A549 treated with ZK216348 at 1 μM for 4 hours (cell line): ENCODE results near the gene ALG9. TPM values are rescaled to one million over a fixed set of nuclear protein-coding genes. Genes with fewer than 3 reads are reported as not detected.

Source experiments
- total RNA-seq: library from RNA; stranded (reverse); fragments of 200-300 nt; extraction: Qiagen RNA extraction; gene quantifications from 5 replicates; pipeline ENCODE4 v1.2.3, GENCODE V29; 2022; ENCODE audit warnings: low read depth

ALG9 gene, protein sequence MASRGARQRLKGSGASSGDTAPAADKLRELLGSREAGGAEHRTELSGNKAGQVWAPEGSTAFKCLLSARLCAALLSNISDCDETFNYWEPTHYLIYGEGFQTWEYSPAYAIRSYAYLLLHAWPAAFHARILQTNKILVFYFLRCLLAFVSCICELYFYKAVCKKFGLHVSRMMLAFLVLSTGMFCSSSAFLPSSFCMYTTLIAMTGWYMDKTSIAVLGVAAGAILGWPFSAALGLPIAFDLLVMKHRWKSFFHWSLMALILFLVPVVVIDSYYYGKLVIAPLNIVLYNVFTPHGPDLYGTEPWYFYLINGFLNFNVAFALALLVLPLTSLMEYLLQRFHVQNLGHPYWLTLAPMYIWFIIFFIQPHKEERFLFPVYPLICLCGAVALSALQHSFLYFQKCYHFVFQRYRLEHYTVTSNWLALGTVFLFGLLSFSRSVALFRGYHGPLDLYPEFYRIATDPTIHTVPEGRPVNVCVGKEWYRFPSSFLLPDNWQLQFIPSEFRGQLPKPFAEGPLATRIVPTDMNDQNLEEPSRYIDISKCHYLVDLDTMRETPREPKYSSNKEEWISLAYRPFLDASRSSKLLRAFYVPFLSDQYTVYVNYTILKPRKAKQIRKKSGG
- total RNA-seq = 16.9 to 20.2 TPM (median 18.8 TPM) in 5 replicates

DNA sequence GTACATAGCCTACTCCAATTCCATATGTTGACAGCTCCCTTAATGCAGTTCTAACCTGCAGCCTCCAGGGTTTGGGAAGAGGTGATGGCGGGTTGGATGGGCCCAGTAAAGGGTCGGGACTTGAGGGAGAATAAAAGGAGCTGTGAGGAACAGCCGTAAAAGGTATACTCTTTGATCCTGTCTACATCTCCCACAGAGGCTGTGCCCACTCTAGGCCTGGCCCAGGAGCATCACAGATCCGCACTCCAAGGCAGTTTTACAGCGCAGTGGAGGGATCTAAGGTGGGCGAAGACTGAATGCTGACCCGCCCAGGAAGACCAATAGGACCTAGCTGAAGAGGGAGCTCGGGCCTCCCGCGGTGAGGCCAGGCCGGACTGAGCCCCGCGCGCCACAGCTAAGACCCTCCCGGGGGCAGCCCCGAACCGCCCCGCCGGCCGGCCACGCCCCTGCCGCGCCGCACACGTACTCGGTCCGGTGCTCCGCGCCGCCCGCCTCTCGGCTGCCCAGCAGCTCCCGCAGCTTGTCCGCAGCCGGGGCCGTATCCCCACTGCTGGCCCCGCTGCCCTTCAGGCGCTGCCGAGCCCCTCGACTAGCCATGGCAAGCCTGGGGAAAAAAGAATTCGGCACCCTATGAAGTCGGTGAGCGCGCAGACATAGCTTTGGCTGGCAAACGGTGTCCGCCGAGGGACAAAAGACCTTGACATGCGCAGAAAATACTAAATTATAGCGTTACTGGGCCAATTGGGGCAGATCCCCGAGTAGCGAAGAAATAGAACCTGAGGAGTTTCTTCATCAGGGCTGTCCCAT, at the start of gene ALG9:
TSS of gene ALG9 (minus strand) at position 696 of the 807 bp plus-strand sequence. CDS start at position 597, 99 bp downstream.

DNA sequence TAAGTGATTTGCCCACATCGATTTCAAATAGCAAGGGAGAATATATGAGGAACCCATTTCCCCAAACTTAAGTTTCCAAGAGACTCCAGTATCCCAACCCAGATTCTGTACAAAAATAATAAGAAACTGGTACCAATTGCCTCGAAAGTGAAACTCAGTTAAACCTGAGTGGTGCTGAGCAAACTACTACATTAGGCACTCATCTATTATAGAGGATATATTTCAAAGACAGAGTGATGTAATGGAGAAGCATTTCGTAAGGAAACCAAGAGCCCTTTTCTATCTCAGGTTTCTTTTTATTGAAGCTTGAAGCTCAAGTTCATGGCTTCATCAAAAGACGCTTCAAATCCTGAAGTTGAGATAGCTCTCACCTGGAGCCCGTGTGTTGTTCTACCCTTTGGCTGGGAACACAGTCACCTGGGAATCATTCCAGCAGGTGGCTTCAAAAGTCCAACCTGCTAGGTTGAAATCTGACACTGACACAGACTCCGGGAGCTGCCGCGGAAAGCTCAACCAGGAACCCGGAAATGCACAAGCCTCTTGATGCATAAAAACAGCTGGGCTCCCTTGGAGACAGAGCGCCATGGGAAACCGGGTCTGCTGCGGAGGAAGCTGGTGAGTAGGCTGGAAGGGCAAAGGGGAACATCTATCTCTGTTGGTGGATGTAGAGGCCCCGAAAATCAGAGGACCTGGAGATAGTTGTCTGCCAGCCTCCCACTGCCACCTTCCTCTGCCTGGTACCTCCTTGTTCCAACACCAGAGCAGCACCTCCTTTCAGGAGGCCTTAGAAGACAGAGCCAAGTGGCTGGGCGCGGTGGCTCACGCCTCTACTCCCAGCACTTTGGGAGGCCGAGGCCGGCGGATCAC, 47.2 kb upstream of the ALG9 start, which contains the start of gene C11orf52:
TSS of gene C11orf52 (plus strand) at position 524 of the 867 bp plus-strand sequence. CDS start at position 584, 60 bp downstream.

DNA sequence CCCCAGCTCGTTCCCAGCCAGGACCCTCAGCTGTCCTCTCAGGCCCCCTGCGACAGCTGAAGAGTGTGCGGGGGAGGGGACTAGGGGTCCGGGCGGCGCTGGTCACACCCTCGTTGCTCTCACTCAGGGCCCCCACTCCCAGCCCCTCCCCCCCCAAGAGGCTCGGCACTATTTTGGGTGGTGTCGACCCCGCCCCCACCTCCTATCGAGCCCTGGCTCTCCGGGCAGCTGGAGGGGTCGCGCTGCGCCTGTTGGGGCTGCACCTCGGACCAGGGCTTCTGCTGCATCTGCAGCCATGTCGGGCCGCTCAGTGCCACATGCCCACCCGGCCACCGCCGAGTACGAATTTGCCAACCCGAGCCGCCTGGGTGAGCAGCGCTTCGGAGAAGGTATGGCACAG, 41.2 kb upstream of the ALG9 start, which contains the start of gene HSPB2:
TSS of gene HSPB2 (plus strand) at position 200 of the 400 bp plus-strand sequence. CDS start at position 296, 96 bp downstream.

DNA sequence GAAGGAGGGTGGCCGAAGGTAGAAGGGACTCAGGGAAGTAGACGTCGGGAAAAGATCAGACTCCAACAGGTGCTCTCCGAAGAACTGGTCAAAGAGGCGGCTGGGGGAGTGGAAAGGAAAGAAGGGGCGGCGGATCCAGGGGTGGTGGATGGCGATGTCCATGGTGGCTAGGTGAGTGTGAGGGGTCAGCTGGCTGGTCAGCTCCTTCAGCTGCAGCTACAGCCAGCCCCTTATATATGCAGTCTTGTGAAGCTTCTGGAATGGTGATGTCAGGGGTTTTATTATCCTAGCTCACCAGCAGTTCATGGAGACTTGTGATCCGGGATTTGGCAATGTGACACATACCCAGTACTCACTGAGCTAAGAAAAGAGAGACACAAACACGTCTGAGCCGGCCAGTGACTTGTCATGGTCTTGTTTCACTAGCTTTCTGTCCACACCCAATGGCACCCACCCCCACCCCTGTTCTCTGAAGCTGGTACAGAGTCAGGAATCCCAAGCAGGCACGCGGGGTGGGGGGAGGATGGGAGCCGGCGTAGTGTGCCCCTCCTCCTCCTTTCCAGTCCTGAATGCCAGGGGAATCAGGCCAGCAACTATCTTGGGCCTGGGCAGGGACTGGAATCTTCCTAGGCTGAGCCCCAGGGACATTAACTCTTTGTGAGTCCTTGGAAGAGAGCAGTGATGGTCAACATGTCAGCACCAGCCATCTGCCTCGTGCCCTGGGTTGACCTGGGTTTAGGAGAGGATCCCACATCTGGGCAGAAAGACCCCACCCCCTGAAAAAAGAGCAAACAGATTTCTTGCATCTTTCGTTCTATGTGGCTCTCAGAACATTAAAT, 40.4 kb upstream of the ALG9 start, which contains the start of gene CRYAB:
TSS of gene CRYAB (minus strand) at position 208 of the 839 bp plus-strand sequence. CDS start at position 162, 46 bp downstream.

DNA sequence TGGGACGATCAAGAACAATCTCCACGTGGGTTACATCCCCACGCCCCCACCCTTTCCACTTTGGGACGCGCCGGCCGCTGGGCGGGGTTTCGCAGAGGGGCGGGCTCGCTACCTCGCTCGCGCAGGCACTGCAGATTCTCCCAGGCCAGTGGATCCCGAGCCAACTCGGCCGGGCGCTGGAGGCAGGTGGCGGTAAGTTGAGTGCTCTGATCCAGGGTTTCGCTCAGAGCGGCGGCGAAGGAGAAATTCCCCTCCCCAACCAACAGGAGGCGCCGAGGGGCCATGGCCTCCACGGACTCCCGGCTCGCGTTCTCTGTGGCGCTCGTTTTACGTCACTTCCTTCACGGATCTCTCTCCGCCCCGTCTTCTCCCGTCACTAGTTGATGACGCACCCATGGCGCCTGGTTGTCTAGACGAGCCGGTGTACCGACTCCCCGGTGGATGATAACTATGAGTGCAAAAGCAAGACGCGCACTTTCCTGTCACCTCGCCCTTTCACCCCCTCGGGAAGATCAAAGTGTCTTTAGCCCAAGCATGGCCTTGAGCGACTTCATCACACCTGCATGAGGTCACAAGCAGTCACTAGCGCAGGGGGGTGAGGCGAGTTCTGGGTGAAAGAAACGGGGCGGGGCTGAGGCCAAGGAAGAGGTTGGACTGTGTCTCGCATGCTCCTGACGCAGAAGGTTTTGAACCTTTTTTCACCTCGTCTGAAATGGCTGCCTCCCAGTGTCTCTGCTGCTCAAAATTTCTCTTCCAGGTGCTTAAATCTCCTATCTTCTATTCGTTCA, 7.7 kb upstream of the ALG9 start, which contains the start of the genes CFAP68 and FDXACB1:
TSS of gene CFAP68 (plus strand) at position 693 of the 788 bp plus-strand sequence. CDS start at position 713, 20 bp downstream.
TSS of gene FDXACB1 (minus strand) at position 317 of the 788 bp plus-strand sequence. CDS start at position 284, 33 bp downstream.

DNA sequence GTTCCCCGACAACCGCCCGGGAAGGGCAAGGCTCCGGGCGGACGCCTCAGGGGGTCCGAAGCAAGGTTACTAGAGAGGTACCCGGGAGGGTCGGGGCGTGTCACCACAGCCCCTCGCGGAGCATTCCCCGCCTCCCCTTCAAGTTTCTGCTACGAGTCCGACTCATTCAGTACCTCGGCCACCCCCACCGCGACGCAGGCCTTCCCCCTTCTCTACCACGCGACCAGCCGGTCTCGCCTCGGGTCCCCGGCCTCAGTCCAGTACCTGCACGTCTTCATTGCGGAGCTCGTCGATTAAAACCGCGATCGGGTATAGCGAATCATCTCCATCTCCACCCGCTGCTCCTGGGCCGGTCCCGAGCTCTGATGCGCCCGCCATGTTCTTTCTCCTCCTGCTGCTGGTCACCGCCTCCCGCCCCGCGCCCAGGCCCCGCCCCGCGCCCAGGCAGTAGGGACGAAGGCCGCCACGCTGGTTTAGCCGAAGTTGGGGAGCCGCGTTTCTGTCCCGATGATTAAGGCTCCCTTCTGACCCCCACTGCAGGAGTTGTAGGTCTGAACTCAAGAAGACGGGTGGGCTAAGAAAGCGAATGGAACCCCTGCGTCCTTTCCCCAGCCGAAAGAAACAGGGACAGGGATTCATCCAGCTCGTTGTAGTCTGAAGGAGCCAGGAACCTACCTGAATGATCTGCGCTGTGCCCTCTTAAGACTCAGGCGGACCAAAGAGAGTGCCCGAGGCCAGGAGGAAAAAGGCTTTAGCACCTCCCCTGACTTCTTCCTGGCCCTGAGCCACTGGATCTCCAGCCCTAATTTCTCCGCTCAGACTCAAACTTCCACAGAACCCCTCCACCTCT, 105.2 kb downstream of the ALG9 start, which contains the start of gene PPP2R1B:
TSS of gene PPP2R1B (minus strand) at position 406 of the 850 bp plus-strand sequence. CDS start at position 378, 28 bp downstream.

Other genes starting within 250 kb of the ALG9 start
- gene PPP2R1B, start 105.2 kb downstream of the ALG9 start, total RNA-seq = 14.7 to 20.4 TPM (median 18.1 TPM) in 5 replicates
- gene FDXACB1, start 7.6 kb upstream of the ALG9 start, total RNA-seq = 1.4 to 2.3 TPM (median 1.6 TPM) in 5 replicates
- gene CFAP68, start 8.0 kb upstream of the ALG9 start, total RNA-seq = 30.8 to 38.7 TPM (median 32.5 TPM) in 5 replicates
- gene CRYAB, start 40.2 kb upstream of the ALG9 start, total RNA-seq = 6.4 to 15.9 TPM (median 9.5 TPM) in 5 replicates
- gene HSPB2, start 41.2 kb upstream of the ALG9 start, total RNA-seq = not detected in 5 replicates
- gene C11orf52, start 47.3 kb upstream of the ALG9 start, total RNA-seq = not detected in 5 replicates
- gene DIXDC1, start 65.8 kb upstream of the ALG9 start, total RNA-seq = 4.5 to 10.0 TPM (median 7.8 TPM) in 5 replicates
- 22.0 to 37.2 TPM (median 29.2 TPM) in 5 replicates for gene DLAT, start 153.8 kb upstream of the ALG9 start, total RNA-seq
- gene PIH1D2, start 202.4 kb upstream of the ALG9 start, total RNA-seq = 0.65 to 1.8 TPM (median 1.2 TPM) in 5 replicates
- gene NKAPD1, start 202.7 kb upstream of the ALG9 start, total RNA-seq = 14.8 to 26.3 TPM (median 15.3 TPM) in 5 replicates
- gene TIMM8B, start 215.2 kb upstream of the ALG9 start, total RNA-seq = 66.5 to 77.3 TPM (median 71.1 TPM) in 5 replicates
- 65.2 to 71.1 TPM (median 66.1 TPM) in 5 replicates for gene SDHD, start 215.3 kb upstream of the ALG9 start, total RNA-seq